Measurements from ENCODE around the gene KRT28.
A peak's percentile ranks its signal among the peaks of the same experiment; 100 is the strongest.
"Not testable (repeated sequence)": the region's sequence is repeated elsewhere in the genome, so short reads cannot be mapped to it uniquely, and the experiment has no call there.

Gene KRT28

DNA sequence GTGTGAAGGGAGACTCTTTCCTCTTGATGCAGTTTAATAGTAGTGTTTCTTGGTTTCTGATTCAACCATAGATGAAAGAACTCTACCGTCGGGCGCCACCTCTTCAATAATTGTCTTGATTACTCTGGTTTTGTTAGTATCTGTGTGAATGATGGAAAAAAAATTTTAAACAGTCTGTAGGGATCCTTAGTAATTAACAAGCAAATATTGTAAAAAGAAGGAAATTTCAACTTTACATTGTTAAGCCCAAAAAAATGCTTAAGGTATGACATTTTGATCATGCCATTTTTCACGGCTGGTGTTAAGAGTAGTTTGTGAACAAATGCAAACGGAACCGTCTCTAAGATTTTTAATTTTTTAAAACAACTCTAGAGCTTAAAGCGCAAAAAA lies 18.6 kb upstream of the KRT28 start:
- DNase-seq: no peak

DNA sequence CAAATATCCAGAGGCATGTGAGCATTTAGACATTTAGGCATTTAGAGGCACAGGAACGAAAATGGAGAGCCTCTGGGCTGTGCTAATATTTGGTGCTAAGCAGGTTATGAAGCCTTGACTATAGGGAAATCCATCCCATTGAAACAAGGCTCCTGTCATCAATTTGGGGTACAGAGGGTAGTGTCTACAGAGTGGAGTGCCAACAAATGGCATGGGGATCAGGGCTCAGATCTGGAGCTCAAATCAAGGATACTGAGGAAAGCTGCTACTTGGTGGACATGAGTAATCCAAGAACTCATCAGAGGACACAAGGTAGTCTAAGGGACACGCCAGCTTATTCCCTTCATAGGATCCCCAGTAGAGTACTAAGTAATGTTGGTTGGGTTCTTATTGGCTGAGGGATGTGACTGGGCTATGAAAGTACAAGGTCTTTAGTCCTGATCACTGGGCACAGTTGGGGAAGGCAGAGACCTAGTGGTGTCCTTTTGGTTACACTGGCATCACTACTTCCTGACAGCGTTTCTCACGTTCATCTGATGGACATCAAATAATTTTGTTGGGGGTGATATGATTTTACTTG lies 17.4 kb upstream of the KRT28 start:
- no peak for DNase-seq

DNA sequence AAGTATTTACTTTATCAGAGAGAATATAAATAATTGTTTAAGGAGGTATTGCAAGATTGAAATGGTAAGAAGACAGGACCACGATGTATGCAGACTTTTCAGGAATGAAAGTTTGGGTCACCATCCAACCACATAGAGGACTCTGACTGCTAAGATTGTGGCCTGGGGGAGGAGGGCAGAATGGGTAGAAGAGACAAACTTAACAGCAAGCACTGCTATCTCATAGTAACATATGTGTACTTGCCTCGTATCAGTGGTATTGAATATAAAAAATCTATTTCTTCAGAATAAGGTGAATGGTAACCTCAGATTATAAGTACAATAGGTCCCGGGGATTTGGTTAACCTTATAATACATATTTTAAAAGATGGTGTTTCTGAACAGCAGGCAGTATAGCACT lies 16.8 kb upstream of the KRT28 start:
- no peak for DNase-seq

DNA sequence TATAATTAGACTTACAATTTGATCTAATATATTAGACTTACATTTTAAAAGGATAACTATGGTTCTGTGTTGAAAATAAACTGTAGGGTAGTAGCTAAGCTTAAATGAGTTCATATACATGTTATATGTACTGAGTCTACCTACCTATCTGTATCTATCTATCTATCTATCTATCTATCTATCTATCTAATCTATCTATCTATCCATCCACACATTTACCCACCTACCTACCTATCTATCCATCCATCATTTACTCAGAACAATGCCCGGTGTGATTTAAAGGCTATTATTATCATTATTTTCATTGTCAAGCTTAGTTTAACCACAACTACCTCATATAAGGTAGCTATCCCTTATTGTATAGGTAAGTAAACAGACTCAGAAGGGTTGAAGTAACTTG lies 15.6 kb upstream of the KRT28 start:
- DNase-seq: no peak

DNA sequence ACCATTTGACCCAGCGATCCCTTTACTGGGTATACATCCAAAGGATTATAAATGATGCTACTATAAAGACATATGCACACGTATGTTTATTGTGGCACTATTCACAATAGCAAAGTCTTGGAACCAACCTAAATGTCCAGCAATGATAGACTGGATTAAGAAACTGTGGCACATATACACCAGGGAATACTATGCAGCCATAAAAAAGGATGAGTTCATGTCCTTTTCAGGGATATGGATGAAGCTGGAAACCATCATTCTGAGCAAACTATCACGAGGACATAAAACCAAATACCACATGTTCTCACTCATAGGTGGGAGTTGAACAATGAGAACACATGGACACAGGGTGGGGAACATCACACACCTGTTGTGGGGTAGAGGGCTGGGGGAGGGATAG lies 14.9 kb upstream of the KRT28 start:
- not testable (repeated sequence) for DNase-seq

DNA sequence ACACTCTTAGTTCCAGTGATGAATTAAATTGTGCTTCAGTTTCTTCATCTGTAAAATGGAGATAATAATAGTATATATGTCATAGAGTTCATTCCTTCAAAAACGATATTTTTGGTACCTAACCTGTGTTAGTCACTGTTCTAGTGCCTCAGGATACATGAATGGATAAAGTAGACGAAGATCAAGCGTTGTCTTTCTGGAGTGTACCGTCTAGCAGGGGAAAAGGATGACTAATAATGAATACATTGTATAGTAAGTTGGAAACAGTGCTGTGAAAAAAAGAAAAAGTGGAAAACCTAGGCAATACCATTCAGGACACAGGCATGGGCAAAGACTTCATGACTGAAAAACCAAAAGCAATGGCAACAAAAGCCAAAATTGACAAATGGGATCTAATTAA lies 14.0 kb upstream of the KRT28 start:
- no peak for DNase-seq

DNA sequence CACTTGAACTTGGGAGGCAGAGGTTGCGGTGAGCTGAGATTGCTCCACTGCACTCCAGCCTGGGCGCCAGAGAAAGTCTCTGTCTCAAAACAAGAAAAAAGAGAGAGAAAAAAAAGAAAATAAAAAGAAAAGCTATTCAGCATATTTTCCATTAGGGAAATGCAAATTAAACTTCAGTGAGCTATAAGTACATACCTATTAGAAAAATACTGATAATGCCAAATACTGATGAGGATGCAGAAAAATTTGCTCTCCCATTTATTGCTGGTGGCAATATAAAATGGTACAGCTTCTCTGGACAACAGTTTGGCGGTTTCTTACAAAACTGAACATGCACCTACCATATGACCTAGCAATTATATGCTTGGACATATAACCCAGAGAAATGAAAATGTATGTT lies 12.9 kb upstream of the KRT28 start:
- DNase-seq: no peak

DNA sequence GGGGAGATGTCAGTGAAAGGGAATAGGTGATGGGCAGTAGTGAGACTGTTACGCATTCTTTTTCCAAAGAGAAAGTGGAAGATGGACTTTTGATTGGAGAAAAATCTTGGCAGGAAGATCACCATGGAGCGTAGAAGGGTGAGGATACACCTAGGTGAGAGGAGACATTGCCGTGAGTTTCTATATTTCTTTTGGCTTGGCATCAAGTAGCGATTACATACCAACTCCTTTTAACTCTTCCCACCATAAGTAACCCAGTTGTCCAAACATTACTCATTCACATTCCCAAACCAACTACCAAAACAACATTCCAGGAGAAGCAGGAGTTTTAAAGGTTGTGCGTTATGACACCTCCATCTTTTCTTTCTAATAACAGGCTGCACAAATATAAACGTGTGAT lies 10.7 kb upstream of the KRT28 start:
- no peak for DNase-seq

DNA sequence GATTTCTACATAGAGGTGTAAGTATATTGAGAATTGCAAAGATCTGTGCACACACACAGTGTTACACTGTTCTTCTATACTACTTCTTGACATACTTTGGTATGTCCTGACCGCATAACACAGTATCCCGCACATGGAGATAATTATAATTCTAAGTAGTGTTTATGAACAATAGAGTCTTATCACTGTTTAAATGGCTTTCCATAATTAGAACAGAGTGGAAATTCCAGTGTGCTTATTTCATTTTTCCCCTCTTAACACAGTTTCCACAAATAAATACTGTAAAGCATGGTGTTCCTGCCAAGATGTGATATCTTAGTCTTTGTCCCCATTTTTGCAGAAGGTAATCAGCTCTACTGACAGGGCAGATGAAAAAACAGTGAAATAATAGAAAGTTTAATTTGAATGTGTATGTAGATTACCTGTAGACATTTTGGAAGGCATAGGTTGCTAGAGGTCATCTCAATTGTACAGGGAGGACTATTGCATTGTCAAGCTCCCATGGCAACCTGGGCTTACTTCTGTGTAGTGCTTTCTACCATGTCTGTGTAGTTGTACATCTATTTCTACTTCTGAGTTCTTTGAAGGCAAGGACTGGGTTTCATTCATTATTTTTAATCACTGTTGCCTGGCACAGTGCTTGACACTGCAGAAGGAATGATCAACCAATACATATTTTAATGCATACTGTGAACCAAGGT lies 10.1 kb upstream of the KRT28 start:
- no peak for DNase-seq

DNA sequence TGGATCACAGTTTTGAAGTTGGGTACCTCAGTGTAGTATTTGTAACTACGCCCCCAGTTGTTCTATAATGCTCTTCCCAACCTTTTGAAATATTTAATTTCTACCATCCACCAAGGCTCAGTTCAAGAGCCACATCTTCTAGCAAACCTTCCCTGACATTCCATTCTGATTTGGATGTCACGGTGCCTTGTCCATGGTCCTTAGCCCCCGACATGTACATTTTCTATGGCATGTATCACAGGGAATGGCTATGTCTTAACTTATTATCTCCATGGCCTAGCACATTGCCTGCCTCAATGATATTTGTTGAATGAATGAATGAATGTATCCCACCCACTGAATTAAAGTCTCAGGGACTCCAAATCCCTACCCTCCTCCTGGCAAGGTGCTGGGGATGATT lies 6.4 kb upstream of the KRT28 start:
- DNase-seq: no peak

DNA sequence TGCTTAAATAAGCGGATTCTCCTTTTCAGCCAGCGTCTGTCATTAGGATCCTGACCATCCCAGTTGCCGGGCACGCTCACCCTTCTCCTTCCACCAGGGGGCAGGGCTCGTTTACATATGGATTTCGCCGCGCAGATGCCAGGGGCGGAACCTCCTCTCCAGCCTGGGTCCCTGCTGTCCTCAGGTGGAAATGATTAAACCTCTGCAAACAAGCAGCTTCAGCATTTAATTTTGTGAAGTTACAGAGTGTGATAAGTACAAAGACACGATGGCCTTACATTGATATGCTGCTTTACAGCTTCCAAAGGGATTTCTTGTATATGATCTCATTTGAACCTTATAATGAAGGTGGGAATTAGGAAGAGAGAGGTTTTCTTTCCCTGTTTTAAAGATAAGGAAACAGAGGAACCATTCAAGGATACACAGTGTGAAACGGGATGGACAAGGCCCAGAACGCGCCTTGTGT lies 3.9 kb upstream of the KRT28 start:
- DNase-seq: peak; percentile 32

DNA sequence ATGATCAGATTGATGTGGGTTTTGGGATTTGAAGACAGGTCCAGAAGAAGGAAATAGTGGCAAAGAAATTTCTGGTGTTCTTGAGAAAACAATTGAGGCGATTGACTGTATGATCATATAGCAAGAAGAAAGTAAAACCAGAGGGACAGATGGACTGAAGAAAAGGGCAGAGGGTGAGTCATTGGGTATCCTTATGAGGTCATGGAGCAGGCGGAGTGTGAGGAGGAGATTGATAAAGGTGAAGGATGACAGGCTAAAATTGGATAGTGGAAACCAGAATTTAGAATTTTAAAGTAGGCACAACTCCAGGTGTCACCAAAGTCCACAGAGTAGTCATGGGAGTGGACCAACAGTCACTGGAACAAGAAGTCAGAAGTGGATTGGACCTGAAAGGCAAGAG lies 1.4 kb upstream of the KRT28 start:
- no peak for DNase-seq

DNA sequence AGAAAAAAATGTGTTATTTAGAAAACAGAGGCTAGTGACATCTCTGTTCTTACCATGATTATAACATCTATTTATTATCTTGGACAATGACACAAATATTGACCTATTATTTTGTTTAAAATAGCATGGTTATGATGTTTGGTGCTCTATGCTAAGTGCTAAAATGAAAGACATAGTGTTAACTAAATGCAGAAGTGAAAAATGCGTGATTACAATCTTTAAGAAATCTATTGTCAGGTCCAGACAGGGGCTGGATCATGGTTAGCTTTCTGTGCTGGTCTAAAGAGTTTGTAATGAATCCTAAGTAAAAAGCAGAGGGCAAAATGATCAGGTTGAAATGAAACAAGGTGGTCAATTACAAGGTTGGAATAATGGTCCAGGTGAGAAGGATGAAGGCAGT lies 622 bp upstream of the KRT28 start:
- no peak for DNase-seq

DNA sequence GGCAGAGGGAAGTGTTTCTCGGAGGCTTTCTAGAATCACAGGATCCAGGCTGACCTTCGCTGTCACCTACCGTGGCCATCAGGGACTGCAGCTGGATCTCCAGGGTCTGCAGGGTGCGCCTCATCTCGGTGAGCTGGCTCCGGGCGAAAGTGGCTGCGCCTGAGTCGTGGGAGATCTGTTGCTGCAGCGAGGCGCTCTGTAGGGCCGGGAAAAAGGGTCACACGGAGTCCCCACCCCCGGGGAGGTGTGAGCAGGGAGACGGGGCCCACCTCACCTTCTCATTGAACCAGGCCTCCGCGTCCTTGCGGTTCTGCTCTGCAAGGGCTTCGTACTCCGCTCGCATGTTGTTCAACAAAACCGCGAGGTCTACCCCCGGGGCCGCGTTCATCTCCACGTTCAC lies 2.9 kb downstream of the KRT28 start:
- no peak for DNase-seq

DNA sequence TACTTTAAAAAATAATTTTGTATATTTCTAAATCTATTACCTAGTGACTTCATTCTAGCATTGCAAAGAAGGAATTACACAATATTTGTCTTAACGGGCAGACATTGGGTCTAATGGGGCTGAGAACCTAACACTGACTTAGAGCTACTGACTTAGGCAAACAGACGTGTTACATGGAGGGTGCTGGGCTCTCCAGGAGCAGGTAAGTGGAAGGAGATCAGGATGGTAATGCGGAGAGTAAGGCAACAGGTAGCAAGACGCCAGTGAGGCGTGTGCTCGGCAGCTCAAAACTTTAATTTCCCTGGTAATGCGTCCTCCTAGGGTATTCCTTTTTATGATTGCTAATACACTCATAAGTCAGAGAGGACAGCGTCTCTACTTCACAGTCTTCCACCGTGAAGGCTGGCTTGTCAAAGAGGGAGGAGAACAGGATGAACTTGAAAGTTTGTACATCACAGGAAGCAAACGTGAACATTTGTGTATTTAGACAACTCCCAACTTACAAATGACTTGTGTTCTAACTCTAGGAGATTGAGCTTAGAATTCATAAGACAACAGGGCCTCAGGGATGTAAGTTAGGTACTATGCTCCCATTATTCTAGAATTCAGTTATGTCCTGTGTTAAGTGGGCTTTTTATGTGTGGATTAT lies 4.6 kb downstream of the KRT28 start:
- no peak for DNase-seq

DNA sequence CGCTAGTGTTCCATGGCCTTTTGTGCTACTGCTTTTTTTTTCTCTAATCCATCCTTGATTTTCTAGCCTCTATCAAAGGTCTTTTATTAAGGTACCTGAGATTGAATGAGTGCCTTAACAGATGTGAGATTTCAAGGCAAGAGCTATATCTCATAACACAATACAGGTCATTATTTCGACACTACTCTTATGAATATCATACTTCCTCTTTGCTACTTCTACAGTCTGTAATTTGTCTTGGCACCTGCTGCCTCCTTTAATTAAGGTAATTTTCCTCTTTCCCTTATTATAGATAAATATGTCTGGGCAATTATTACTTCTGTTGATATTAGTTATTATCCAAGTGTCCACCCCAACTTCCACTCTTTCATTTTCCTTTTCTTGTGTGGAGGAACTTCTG lies 5.3 kb downstream of the KRT28 start:
- DNase-seq: no peak

DNA sequence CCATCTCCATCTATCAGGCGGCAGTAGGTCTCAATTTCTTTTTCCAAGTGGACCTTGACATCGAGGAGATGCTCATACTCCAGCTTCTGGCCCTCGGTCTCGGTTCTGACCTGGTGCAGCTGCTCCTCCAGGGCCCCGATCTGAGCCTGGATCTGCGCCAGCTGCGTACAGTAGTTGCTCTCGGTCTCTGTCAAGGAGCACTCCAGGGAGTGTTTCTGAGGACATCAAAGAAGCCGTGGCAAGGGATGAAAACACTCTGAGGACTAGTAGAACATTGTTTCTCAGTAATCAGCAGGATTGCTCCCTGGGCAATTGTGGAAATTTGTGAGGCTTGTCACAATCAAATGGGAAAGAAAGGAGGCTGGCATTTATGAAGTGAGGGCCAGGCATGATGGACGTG lies 5.9 kb downstream of the KRT28 start:
- DNase-seq: no peak

DNA sequence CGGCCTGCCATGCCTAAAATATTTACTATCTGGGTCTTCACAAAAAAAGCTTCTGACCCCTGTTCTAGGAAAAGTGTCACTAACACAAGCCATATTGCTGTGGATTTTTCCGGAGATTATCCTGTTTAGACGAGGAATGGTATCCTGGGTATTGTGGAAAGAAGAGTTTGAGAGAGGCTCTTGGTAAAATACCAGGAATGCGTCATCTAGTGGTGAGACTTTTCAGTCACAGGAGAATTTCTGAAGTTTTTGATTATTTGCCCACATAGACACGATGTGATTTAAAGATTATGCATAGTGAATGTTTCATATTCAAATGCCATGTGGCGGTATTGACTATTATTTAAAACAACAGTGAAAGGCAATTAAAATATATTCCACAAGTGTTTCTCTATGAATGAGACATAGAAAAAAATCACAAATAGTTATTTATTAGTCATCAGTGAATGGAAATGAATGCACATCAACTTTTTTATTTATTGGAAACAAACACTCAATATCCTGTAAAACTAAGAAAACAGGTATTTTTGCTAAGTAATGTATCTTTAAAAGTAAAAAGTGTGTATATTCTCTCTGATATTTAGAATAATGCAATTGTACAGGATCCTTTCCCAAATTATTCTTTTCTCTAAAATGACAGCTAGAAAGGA lies 7.8 kb downstream of the KRT28 start:
- DNase-seq: no peak

DNA sequence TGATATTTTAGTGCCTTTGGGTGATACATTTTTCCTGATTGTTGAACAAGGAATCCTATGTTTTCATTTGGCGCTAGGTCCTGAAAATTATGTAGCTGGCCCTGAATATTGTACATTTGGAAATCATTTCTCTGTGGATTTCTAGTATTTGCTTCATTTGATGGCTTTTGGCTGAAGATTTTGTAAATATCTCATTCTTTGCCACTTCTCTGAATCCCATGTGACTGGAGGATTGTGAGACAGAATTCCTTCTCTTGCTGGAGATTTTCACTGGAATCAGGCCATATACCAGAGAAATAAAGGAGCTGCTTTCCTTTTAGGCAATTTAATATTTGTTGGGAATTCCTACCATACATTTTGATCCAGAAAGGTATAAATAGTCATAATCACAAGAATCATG lies 8.6 kb downstream of the KRT28 start:
- DNase-seq: no peak

DNA sequence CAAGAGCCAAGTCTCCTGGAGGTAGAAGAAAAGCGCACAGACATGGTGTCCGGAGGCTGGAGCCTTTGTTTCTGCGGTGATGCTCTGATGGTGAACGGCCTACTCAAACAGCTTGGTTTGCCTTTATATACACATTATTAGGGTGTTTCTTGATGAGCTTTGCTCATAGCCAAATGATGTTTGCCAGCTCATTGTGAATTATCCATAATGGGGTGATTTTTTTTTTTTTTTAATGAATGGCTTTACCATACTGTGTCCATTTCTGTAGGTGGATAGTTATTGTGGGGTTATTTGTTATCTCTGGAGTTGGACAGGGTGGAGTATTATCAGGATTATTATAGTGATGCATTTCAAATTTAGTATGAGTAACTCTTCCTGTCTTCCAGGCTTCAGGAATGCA lies 17.3 kb downstream of the KRT28 start, which contains the start of gene KRT27:
TSS of gene KRT27 (minus strand) at position 101 of the 400 bp plus-strand sequence. CDS start at position 44, 57 bp downstream.
- no peak for DNase-seq

DNA sequence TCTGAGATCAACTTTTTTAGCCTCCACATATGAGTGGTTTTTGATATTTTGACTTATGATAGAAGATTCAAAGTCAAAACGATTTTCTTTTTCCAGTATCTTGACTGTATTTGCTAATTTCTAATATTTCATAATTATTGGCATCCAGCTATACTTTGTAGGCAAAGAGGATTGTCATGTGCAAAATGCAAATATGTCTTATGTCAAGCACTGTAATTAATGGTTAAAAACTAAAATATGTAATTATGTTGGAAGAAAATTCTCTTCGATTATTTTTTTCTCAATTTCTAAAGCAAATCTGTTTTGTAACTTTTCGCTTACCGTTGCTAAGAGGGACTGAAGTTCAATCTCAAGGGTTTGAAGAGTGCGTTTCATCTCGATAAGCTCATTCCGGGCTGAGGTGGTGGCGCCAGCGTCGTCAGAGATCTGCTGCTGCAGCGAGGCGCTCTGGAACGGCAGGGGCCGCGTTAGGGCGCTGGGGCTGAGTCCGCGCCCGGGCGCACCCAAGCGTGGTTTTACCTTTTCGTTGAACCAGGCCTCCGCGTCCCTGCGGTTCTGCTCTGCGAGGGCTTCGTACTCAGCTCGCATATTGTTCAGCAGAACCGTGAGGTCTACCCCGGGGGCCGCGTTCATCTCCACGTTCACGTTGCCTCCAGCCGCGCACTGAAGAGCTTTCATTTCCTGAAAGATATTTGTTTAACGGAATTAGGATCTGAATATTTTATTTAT lies 20.4 kb downstream of the KRT28 start:
- no peak for DNase-seq

DNA sequence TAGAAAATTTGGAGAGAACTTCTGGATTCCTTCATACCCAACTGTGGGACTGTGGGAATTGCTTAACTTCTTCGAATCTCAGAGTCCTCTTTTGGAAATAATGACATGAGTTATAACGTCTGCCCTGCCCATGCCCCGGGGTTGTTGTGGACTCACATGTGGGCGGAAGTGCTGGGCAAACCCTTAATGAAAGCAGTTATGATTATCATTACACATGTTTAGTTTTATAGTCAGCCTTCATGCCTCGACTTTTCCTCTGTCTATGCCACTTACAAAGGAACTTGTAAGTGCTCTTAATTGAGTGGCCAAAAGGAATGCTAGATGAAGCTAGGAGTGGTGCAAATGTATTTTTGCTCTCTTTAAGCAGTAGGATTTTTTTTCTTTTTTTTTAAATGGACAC lies 21.3 kb downstream of the KRT28 start:
- no peak for DNase-seq

DNA sequence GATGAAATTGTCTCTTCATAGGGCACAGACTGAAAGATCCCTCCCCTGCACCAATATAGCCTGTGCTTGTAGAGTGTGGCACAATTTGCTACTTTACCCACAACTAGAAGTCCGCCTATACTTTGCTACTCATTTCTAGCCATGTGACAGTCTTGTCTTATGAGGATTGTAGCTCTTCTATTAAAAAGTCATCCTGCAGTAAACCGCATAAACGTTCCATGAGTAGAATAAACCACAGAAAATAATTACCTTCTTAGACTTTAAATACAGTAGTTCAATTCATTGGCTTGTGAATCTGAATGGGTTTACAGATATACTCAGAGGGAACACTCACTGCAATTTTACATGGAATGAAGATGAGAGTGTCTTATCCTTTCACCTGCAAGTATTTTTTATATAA lies 21.8 kb downstream of the KRT28 start:
- no peak for DNase-seq
